GM23338 (cell line): ENCODE measurements around the gene GSAP. TPM values are rescaled to one million over a fixed set of nuclear protein-coding genes. Genes with fewer than 3 reads are reported as not detected.

Experiments used
- ATAC-seq: fragments of 200-7000 bp; cut with Tn5 transposase; 3 replicates; pipeline ENCODE4 v1.9.1; 2020
- DNase-seq: peaks from one replicate; pipeline ENCODE4 v3.0.0-alpha.2; 2015; ENCODE audit warnings: low spot score
- H2AFZ ChIP-seq: fragments of 200-600 bp; sonication (generic); 2 replicates; pipeline ENCODE4 v1.8.0; 2016; ENCODE audit warnings: antibody characterized with exemption, mild to moderate bottlenecking, moderate library complexity
- H3F3A ChIP-seq: fragments of 200-600 bp; sonication (generic); replicated peaks from 2 replicates; pipeline ENCODE4 v1.8.0; 2017; ENCODE audit warnings: antibody characterized with exemption, mixed run types, low read depth
- H3K27ac ChIP-seq: fragments of 200-600 bp; sonication (generic); 2 replicates; pipeline ENCODE4 v1.6.1; 2016; ENCODE audit warnings: low read depth
- H3K27me3 ChIP-seq: fragments of 200-600 bp; sonication (generic); 2 replicates; pipeline ENCODE4 v1.8.0; 2016; ENCODE audit warnings: mild to moderate bottlenecking, mixed run types, moderate library complexity; ENCODE audit not compliant: insufficient read depth
- H3K36me3 ChIP-seq: fragments of 200-600 bp; sonication (generic); 2 replicates; pipeline ENCODE4 v1.8.0; 2016; ENCODE audit warnings: mild to moderate bottlenecking; ENCODE audit not compliant: insufficient read depth
- H3K4me1 ChIP-seq: fragments of 200-600 bp; sonication (generic); 2 replicates; pipeline ENCODE4 v1.8.0; 2016; ENCODE audit warnings: mild to moderate bottlenecking, moderate library complexity; ENCODE audit not compliant: insufficient read depth
- H3K4me2 ChIP-seq: fragments of 200-600 bp; sonication (generic); 2 replicates; pipeline ENCODE4 v1.7.1; 2017; ENCODE audit warnings: mixed run types
- H3K4me3 ChIP-seq: fragments of 200-600 bp; sonication (generic); 2 replicates; pipeline ENCODE4 v1.6.1; 2016; ENCODE audit warnings: mixed run types
- H3K79me2 ChIP-seq: fragments of 200-600 bp; sonication (generic); replicated peaks from 2 replicates; pipeline ENCODE4 v1.8.0; 2017; ENCODE audit warnings: mild to moderate bottlenecking; ENCODE audit not compliant: insufficient read depth
- H3K9me2 ChIP-seq: fragments of 200-600 bp; sonication (generic); 2 replicates; pipeline ENCODE4 v1.8.0; 2017; ENCODE audit not compliant: insufficient read depth
- H4K20me1 ChIP-seq: fragments of 200-600 bp; sonication (generic); replicated peaks from 2 replicates; pipeline ENCODE4 v1.8.0; 2017; ENCODE audit warnings: mild to moderate bottlenecking; ENCODE audit not compliant: insufficient read depth
- H3K27ac Mint-ChIP-seq: 2 replicates; pipeline ENCODE4 v1.8.0; 2020; ENCODE audit warnings: inconsistent platforms, mild to moderate bottlenecking, moderate library complexity, mixed read lengths
- H3K27me3 Mint-ChIP-seq: 3 replicates; pipeline ENCODE4 v1.8.0; 2022; ENCODE audit warnings: low read depth, mild to moderate bottlenecking, moderate library complexity, mixed read lengths, inconsistent platforms; ENCODE audit not compliant: insufficient read depth, poor library complexity
- H3K36me3 Mint-ChIP-seq: 3 replicates; pipeline ENCODE4 v1.8.0; 2021; ENCODE audit warnings: low read depth, mild to moderate bottlenecking, inconsistent platforms, moderate library complexity, mixed read lengths
- H3K4me1 Mint-ChIP-seq: 3 replicates; pipeline ENCODE4 v1.8.0; 2020; ENCODE audit warnings: mild to moderate bottlenecking, inconsistent platforms, mixed read lengths
- H3K4me3 Mint-ChIP-seq: 3 replicates; pipeline ENCODE4 v1.8.0; 2021; ENCODE audit warnings: moderate library complexity, mild to moderate bottlenecking, inconsistent platforms, mixed read lengths
- H3K9me3 Mint-ChIP-seq: 3 replicates; pipeline ENCODE4 v1.8.0; 2020; ENCODE audit warnings: moderate library complexity, mild to moderate bottlenecking, inconsistent platforms, mixed read lengths
- CREB1 ChIP-seq: fragments of 250-450 bp; sonication (Bioruptor Pico); IDR thresholded peaks from 2 replicates; pipeline ENCODE4 v1.5.0; 2020; ENCODE audit warnings: low read depth, mild to moderate bottlenecking, moderate library complexity
- EZH2phosphoT487 ChIP-seq: fragments of 200-600 bp; sonication (generic); IDR thresholded peaks from one replicate; pipeline ENCODE4 v1.8.1; 2018; ENCODE audit warnings: antibody characterized with exemption; ENCODE audit not compliant: unreplicated experiment
- NANOG ChIP-seq: IDR thresholded peaks from 2 replicates; pipeline ENCODE4 v1.6.1; 2016; ENCODE audit warnings: antibody characterized with exemption, borderline replicate concordance
- POLR2AphosphoS5 ChIP-seq: IDR thresholded peaks from 2 replicates; pipeline ENCODE4 v1.6.1; 2016; ENCODE audit warnings: antibody characterized with exemption, low read depth
- STAT1 ChIP-seq: IDR thresholded peaks from one replicate; pipeline ENCODE4 v1.6.1; 2016; ENCODE audit warnings: antibody characterized with exemption; ENCODE audit not compliant: unreplicated experiment
- ZNF114 ChIP-seq: fragments of 250-450 bp; sonication (Bioruptor Pico); IDR thresholded peaks from 2 replicates; pipeline ENCODE4 v1.5.0; 2020; ENCODE audit warnings: mild to moderate bottlenecking, moderate library complexity
- ZNF331 ChIP-seq: fragments of 250-450 bp; sonication (Bioruptor Pico); IDR thresholded peaks from 2 replicates; pipeline ENCODE4 v1.5.0; 2020; ENCODE audit warnings: low read depth, mild to moderate bottlenecking, moderate library complexity
- polyA plus RNA-seq: library from polyadenylated mRNA; unstranded; fragments of >200 nt; fragmentation: Nextera tagmentation; extraction: Ambion mirVana; gene quantifications from 2 replicates; pipeline ENCODE4 v1.2.1, GENCODE V29; 2016
- total RNA-seq: library from RNA; depleted of rRNA; stranded (reverse); fragments of >200 nt; shearing (Covaris generic); gene quantifications from 2 replicates; pipeline ENCODE4 v1.2.3, GENCODE V29; 2014
- TF ChIP-seq, protein P1 (sequence below): fragments of 250-450 bp; sonication (Bioruptor Pico); IDR thresholded peaks from 2 replicates; pipeline ENCODE4 v1.5.0; 2020; ENCODE audit warnings: mild to moderate bottlenecking, moderate library complexity
- TF ChIP-seq, protein P2 (sequence below): IDR thresholded peaks from 2 replicates; pipeline ENCODE4 v1.6.1; 2016; ENCODE audit warnings: antibody characterized with exemption
- TF ChIP-seq, protein P3 (sequence below), 2 experiments: fragments of 200-600 bp in 1 of 2; sonication (generic) in 1 of 2; conservative IDR thresholded peaks; 2 replicates each; pipeline versions ENCODE4 v1.5.1 to v1.6.1; 2016 to 2017; ENCODE audit warnings: antibody characterized with exemption in 2 of 2, low read depth in 2 of 2, mild to moderate bottlenecking in 2 of 2, moderate library complexity in 1 of 2

GSAP gene
- total and polyA plus RNA-seq, 2 experiments from 2014 or later, result 0.63 to 1.1 TPM

DNA sequence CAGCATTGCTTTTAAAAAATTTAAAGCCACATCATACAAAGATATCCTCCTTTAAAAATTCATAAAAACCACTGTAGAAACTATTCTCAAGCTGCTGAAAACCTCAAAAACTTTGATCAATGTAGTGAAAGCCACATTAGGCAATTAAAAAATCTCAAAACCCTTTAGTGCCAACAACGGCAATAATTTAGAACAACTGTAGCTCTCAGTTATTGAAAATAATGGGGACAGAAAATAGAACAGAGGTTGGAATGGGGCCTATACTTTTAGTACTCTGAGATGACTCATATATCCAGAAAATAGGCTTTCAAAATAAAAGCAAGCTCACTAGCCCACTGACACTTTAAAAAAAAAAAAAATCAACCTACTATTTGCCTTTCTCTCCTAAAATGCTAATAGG, 87.5 kb downstream of the GSAP start:
- no peaks in the 10 kb centered on the region for H3K36me3 Mint-ChIP-seq
- Histone ChIP-seq H3K27ac (no peak overlapping the region), H4K20me1 (no peaks in the 10 kb centered on the region), H2AFZ (no peak overlapping the region), H3K4me2 (no peak overlapping the region), H3F3A (no peaks in the 10 kb centered on the region), H3K4me3 (no peak overlapping the region), H3K9me2 (no peaks in the 10 kb centered on the region), H3K79me2 (no peaks in the 10 kb centered on the region), H3K27me3 (no peaks in the 10 kb centered on the region), H3K36me3 (no peaks in the 10 kb centered on the region), H3K4me1 (no peaks in the 10 kb centered on the region)
- H3K4me3 Mint-ChIP-seq, result no peak overlapping the region
- TF ChIP-seq, protein P1, sequence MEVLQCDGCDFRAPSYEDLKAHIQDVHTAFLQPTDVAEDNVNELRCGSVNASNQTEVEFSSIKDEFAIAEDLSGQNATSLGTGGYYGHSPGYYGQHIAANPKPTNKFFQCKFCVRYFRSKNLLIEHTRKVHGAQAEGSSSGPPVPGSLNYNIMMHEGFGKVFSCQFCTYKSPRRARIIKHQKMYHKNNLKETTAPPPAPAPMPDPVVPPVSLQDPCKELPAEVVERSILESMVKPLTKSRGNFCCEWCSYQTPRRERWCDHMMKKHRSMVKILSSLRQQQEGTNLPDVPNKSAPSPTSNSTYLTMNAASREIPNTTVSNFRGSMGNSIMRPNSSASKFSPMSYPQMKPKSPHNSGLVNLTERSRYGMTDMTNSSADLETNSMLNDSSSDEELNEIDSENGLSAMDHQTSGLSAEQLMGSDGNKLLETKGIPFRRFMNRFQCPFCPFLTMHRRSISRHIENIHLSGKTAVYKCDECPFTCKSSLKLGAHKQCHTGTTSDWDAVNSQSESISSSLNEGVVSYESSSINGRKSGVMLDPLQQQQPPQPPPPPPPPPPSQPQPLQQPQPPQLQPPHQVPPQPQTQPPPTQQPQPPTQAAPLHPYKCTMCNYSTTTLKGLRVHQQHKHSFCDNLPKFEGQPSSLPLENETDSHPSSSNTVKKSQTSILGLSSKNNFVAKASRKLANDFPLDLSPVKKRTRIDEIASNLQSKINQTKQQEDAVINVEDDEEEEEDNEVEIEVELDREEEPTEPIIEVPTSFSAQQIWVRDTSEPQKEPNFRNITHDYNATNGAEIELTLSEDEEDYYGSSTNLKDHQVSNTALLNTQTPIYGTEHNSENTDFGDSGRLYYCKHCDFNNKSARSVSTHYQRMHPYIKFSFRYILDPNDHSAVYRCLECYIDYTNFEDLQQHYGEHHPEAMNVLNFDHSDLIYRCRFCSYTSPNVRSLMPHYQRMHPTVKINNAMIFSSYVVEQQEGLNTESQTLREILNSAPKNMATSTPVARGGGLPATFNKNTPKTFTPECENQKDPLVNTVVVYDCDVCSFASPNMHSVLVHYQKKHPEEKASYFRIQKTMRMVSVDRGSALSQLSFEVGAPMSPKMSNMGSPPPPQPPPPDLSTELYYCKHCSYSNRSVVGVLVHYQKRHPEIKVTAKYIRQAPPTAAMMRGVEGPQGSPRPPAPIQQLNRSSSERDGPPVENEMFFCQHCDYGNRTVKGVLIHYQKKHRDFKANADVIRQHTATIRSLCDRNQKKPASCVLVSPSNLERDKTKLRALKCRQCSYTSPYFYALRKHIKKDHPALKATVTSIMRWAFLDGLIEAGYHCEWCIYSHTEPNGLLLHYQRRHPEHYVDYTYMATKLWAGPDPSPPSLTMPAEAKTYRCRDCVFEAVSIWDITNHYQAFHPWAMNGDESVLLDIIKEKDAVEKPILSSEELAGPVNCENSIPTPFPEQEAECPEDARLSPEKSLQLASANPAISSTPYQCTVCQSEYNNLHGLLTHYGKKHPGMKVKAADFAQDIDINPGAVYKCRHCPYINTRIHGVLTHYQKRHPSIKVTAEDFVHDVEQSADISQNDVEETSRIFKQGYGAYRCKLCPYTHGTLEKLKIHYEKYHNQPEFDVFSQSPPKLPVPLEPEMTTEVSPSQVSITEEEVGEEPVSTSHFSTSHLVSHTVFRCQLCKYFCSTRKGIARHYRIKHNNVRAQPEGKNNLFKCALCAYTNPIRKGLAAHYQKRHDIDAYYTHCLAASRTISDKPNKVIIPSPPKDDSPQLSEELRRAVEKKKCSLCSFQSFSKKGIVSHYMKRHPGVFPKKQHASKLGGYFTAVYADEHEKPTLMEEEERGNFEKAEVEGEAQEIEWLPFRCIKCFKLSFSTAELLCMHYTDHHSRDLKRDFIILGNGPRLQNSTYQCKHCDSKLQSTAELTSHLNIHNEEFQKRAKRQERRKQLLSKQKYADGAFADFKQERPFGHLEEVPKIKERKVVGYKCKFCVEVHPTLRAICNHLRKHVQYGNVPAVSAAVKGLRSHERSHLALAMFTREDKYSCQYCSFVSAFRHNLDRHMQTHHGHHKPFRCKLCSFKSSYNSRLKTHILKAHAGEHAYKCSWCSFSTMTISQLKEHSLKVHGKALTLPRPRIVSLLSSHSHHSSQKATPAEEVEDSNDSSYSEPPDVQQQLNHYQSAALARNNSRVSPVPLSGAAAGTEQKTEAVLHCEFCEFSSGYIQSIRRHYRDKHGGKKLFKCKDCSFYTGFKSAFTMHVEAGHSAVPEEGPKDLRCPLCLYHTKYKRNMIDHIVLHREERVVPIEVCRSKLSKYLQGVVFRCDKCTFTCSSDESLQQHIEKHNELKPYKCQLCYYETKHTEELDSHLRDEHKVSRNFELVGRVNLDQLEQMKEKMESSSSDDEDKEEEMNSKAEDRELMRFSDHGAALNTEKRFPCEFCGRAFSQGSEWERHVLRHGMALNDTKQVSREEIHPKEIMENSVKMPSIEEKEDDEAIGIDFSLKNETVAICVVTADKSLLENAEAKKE (CRISPR knock-in tag), result no peak
- TF ChIP-seq, protein P2, sequence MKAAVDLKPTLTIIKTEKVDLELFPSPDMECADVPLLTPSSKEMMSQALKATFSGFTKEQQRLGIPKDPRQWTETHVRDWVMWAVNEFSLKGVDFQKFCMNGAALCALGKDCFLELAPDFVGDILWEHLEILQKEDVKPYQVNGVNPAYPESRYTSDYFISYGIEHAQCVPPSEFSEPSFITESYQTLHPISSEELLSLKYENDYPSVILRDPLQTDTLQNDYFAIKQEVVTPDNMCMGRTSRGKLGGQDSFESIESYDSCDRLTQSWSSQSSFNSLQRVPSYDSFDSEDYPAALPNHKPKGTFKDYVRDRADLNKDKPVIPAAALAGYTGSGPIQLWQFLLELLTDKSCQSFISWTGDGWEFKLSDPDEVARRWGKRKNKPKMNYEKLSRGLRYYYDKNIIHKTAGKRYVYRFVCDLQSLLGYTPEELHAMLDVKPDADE, result no peak
- no peak for TF ChIP-seq NANOG
- TF ChIP-seq POLR2AphosphoS5, result no peak
- no peak for TF ChIP-seq CREB1 (CRISPR knock-in tag)
- no peak for TF ChIP-seq ZNF114
- TF ChIP-seq, protein P3, sequence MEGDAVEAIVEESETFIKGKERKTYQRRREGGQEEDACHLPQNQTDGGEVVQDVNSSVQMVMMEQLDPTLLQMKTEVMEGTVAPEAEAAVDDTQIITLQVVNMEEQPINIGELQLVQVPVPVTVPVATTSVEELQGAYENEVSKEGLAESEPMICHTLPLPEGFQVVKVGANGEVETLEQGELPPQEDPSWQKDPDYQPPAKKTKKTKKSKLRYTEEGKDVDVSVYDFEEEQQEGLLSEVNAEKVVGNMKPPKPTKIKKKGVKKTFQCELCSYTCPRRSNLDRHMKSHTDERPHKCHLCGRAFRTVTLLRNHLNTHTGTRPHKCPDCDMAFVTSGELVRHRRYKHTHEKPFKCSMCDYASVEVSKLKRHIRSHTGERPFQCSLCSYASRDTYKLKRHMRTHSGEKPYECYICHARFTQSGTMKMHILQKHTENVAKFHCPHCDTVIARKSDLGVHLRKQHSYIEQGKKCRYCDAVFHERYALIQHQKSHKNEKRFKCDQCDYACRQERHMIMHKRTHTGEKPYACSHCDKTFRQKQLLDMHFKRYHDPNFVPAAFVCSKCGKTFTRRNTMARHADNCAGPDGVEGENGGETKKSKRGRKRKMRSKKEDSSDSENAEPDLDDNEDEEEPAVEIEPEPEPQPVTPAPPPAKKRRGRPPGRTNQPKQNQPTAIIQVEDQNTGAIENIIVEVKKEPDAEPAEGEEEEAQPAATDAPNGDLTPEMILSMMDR (conservative IDR thresholded peaks at IDR 0.05; ENCODE audit: low read depth in 2 of 2), result no peak
- TF ChIP-seq ZNF331 (CRISPR knock-in tag), result no peak
- no peak for TF ChIP-seq EZH2phosphoT487
- no peak for TF ChIP-seq STAT1
- no peak overlapping the region for H3K27ac Mint-ChIP-seq
- no peak for DNase-seq
- peaks cover 6% of the 10 kb centered on the region for H3K27me3 Mint-ChIP-seq
- H3K9me3 Mint-ChIP-seq, result no peaks in the 10 kb centered on the region
- ATAC-seq, result no peak
- peaks cover 13% of the 10 kb centered on the region for H3K4me1 Mint-ChIP-seq
